Esophagus squamous epithelium (tissue), 4 donors: ENCODE measurements around the gene ZNF512.

ENCODE experiments used
- POLR2A ChIP-seq, 4 donors: fragments of 450-650 bp; IDR thresholded peaks; one replicate each; pipeline ENCODE4 v1.6.1; 2017; ENCODE audit warnings: antibody characterized with exemption in 4 of 4, mild to moderate bottlenecking in 4 of 4, moderate library complexity in 3 of 4
- TF ChIP-seq, protein P1 (sequence below), 6 experiments: fragments of 450-650 bp in 4 of 6; fragments of 200-600 bp in 2 of 6; sonication (generic) in 2 of 6; IDR thresholded peaks; one replicate each; pipeline ENCODE4 v1.5.1; 2016 to 2019; ENCODE audit warnings: antibody characterized with exemption in 6 of 6, mild to moderate bottlenecking in 4 of 6, moderate library complexity in 4 of 6

DNA sequence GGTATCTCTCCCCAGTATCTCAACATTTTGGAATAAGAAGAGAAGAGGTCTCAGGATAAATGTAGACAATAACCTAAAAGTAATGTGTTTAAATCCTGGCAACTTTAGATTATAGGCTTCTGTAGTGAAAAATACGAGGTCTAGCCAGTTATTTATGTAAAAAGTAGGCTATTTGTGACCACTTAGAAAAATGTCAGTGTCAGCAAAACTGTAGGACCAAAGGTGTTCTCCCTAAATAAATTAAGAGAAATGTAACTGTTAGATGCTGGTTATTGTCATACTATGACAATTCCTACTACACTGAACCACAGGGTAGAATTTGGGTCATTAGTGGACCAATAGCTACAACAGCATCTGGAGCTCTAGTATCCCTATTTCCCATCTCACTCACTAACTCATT is 78.5 kb downstream of the ZNF512 start:
- TF ChIP-seq, protein P1, sequence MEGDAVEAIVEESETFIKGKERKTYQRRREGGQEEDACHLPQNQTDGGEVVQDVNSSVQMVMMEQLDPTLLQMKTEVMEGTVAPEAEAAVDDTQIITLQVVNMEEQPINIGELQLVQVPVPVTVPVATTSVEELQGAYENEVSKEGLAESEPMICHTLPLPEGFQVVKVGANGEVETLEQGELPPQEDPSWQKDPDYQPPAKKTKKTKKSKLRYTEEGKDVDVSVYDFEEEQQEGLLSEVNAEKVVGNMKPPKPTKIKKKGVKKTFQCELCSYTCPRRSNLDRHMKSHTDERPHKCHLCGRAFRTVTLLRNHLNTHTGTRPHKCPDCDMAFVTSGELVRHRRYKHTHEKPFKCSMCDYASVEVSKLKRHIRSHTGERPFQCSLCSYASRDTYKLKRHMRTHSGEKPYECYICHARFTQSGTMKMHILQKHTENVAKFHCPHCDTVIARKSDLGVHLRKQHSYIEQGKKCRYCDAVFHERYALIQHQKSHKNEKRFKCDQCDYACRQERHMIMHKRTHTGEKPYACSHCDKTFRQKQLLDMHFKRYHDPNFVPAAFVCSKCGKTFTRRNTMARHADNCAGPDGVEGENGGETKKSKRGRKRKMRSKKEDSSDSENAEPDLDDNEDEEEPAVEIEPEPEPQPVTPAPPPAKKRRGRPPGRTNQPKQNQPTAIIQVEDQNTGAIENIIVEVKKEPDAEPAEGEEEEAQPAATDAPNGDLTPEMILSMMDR (IDR thresholded peaks at IDR 0.05): no peak
- no peak for TF ChIP-seq POLR2A (IDR thresholded peaks at IDR 0.05)
